Mucosa of rectum (tissue), 2 donors: Measurements from ENCODE around the gene NGEF.

ENCODE experiments used
- H3K27ac ChIP-seq, 2 donors: one replicate each; pipeline ENCODE4 v1.7.0; 2013; ENCODE audit warnings: inconsistent platforms in 2 of 2, low read depth in 2 of 2, low read length in 2 of 2
- H3K27me3 ChIP-seq, 2 donors: one replicate each; pipeline ENCODE4 v1.7.0; 2013; ENCODE audit warnings: low read length in 2 of 2; ENCODE audit not compliant: control insufficient read depth in 2 of 2, insufficient read depth in 2 of 2
- H3K36me3 ChIP-seq, 2 donors: one replicate each; pipeline ENCODE4 v1.7.0; 2013; ENCODE audit warnings: low read length in 2 of 2; ENCODE audit not compliant: control insufficient read depth in 2 of 2, insufficient read depth in 2 of 2
- H3K4me1 ChIP-seq, 2 donors: one replicate each; pipeline ENCODE4 v1.7.0; 2013; ENCODE audit warnings: low read length in 2 of 2, mild to moderate bottlenecking in 1 of 2; ENCODE audit not compliant: control insufficient read depth in 2 of 2, insufficient read depth in 2 of 2
- H3K4me3 ChIP-seq, 2 donors: one replicate each; pipeline ENCODE4 v1.7.0; 2013; ENCODE audit warnings: low read length in 2 of 2
- H3K9ac ChIP-seq, 2 donors: one replicate each; pipeline ENCODE4 v1.7.0; 2013; ENCODE audit warnings: low read length in 2 of 2, low read depth in 1 of 2, mild to moderate bottlenecking in 1 of 2
- H3K9me3 ChIP-seq, 2 donors: one replicate each; pipeline ENCODE4 v1.7.0; 2013; ENCODE audit warnings: low read length in 2 of 2; ENCODE audit not compliant: control insufficient read depth in 2 of 2
- donor health status: healthy.
- donor health status: Normal muscosa, but diverticular disease.

NGEF gene, protein sequence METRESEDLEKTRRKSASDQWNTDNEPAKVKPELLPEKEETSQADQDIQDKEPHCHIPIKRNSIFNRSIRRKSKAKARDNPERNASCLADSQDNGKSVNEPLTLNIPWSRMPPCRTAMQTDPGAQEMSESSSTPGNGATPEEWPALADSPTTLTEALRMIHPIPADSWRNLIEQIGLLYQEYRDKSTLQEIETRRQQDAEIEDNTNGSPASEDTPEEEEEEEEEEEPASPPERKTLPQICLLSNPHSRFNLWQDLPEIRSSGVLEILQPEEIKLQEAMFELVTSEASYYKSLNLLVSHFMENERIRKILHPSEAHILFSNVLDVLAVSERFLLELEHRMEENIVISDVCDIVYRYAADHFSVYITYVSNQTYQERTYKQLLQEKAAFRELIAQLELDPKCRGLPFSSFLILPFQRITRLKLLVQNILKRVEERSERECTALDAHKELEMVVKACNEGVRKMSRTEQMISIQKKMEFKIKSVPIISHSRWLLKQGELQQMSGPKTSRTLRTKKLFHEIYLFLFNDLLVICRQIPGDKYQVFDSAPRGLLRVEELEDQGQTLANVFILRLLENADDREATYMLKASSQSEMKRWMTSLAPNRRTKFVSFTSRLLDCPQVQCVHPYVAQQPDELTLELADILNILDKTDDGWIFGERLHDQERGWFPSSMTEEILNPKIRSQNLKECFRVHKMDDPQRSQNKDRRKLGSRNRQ

DNA sequence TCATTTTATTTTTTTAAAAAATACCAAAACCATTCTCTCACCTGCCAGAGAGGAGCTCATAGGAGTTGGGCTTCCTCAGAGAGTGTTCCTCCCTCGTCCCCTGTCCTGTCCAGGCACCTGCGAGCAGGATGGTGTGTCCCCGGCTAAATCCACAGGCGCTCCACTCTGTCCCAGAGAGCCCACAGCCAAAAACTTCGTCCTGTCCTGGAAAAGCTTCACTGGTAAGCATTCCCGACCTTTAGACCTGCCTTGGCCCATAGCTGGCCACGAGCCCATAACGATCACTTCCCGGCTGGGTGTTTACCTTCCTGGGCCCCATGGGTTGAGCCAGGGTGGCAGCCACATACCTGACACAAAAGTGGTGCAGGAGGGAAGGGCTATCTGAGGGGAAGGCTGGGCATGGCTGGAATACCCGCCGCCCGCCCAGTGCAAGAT lies at the start of gene NGEF:
NGEF (minus strand) TSS at position 230 of the 435 bp plus-strand sequence. CDS start 38,366 bp downstream, outside the sequence.
- H3K4me1 ChIP-seq: peaks cover 20 to 39% of the 10 kb centered on the region in 2 donors
- H3K27me3 ChIP-seq: no peaks in the 10 kb centered on the region
- peak within 1 kb of the TSS; percentile 66 to 77 for H3K9ac ChIP-seq
- H3K4me3 ChIP-seq: peak within 1 kb of the TSS; percentile 70 to 81
- no peaks in the 10 kb centered on the region for H3K9me3 ChIP-seq
- no peaks in the 10 kb centered on the region for H3K36me3 ChIP-seq
- peak within 1 kb of the TSS; percentile 86 to 87 for H3K27ac ChIP-seq

- Histone ChIP-seq H3K9me3 (no peaks in the 10 kb centered on the region), H3K4me3 (peak overlapping the region in 1 of 2 donors; percentile 78), H3K27ac (peak overlapping the region; percentile 43 to 86), H3K36me3 (peaks cover 0 to 4% of the 10 kb centered on the region in 2 donors), H3K9ac (peak overlapping the region; percentile 26 to 65), H3K4me1 (peaks cover 22 to 32% of the 10 kb centered on the region in 2 donors), H3K27me3 (no peaks in the 10 kb centered on the region)
Measured at GRCh38 chr2:233062451-233062850, 49.4 kb upstream of the NGEF start.

DNA sequence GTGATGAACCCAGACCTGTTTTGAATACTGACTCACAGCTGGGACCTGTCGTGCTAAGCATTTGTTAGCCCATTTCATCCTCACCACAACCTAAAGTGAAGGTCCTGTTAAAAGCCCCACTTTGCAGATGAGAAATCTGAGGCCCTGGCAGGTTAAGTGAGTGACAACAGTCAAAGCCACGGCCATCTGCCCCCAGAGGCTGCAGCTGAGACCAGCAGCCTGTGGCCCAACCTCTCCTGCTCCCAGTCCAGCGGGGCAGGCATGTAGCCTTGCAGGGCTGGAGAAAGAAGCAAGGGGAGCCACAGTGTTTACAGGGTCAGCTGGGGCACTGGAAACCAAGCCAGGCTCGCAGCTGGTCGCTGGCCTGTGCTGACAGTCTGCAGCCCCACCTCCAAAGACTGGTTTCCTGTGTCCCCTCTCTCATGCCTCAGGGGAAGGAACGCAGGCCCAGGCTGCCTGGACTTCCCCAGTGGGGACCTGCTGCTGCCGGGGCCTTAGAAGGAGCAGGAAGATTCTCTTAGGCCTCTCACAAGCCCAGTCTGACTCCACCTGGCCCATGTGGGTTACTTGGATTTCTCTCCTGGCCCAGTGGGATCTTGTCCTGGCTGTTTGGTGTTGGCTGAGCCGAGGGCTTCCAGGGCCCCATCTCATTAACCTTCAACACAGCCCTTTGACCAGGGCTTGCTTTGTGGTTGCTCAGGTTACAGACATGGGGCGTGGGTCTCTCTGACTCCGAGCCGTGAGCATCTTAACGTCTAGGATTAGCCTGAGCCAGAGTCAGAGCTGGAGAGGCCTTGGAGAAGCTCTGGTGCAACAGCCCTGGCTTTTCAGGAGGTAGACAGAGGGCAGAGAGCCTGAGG lies 48.8 kb upstream of the NGEF start:
- H3K27me3 ChIP-seq: no peaks in the 10 kb centered on the region
- H3K4me3 ChIP-seq: peak overlapping the region; percentile 62 to 78
- peak overlapping the region; percentile 43 to 86 for H3K27ac ChIP-seq
- H3K4me1 ChIP-seq: peaks cover 22 to 32% of the 10 kb centered on the region in 2 donors
- H3K9ac ChIP-seq: peak overlapping the region; percentile 60 to 65
- H3K36me3 ChIP-seq: peaks cover 0 to 4% of the 10 kb centered on the region in 2 donors
- no peaks in the 10 kb centered on the region for H3K9me3 ChIP-seq

DNA sequence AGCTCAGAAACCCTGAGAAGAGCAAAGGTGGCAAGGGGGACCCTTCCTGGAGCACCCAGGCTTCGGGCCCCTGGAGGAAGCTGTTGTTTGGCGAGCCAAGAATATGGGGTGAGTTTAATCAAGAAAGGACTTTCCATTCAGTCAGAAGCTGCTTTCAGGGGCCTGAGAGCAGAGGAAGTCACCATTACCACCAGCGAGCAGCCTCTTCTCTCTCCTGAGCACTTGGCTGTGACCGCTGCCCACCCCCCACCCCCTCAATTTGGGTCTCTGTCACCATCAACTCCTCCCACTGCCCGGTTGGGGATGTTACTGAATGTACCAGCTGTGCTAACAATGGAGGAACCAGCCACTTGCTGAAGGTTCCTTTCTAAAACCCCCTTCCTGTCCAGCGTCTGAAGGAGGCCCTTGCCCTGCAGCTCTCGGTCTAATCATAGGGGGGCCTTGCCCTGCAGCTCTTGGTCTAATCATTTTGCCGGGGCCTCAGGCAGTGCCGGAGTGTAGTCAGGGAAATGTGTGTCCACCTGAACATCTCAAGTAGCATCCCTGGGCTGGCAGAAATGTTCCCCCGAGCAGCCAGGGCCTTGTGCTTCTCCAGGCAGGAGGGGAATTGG lies 48.0 kb upstream of the NGEF start:
- Histone ChIP-seq H3K4me3 (peak overlapping the region; percentile 62 to 78), H3K27me3 (no peaks in the 10 kb centered on the region), H3K27ac (peak overlapping the region; percentile 64 to 86), H3K4me1 (peaks cover 22 to 32% of the 10 kb centered on the region in 2 donors), H3K36me3 (peaks cover 0 to 1% of the 10 kb centered on the region in 2 donors), H3K9ac (peak overlapping the region; percentile 60 to 70), H3K9me3 (no peaks in the 10 kb centered on the region)

DNA sequence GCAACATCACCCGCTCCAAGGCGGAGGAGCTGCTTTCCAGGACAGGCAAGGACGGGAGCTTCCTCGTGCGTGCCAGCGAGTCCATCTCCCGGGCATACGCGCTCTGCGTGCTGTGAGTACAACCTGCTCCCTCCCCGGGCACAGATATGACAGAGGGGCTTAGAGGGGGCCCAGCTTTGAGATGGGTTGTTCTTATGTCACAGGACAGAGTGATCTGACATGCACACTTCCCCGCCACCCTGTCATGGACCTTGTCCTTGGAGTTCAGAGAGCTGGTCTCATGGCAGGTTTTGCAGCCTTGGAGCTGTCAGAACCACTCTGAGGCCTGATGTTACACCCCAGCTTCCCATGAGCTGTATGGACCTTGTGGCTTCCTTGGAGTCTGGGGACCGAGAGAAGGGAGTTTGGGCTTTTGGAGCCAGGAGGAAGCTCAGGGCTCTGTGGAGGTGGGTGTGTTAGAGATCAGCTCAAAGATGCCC lies 47.5 kb upstream of the NGEF start:
- peak overlapping the region; percentile 60 to 70 for H3K9ac ChIP-seq
- H3K4me3 ChIP-seq: peak overlapping the region; percentile 62 to 78
- H3K4me1 ChIP-seq: peaks cover 22 to 32% of the 10 kb centered on the region in 2 donors
- no peaks in the 10 kb centered on the region for H3K9me3 ChIP-seq
- no peaks in the 10 kb centered on the region for H3K27me3 ChIP-seq
- H3K36me3 ChIP-seq: no peaks in the 10 kb centered on the region
- peak overlapping the region; percentile 64 to 86 for H3K27ac ChIP-seq

GRCh38 chr2:233059797-233060500 lies 46.9 kb upstream of the NGEF start, which contains the start of gene INPP5D:
Gene INPP5D, plus strand, starts transcription at chr2:233060342. Its CDS starts 137 bp downstream, at chr2:233060479.
- peak within 1 kb of the TSS; percentile 62 to 78 for H3K4me3 ChIP-seq
- peak within 1 kb of the TSS; percentile 60 to 70 for H3K9ac ChIP-seq
- peaks cover 22 to 32% of the 10 kb centered on the region in 2 donors for H3K4me1 ChIP-seq
- no peaks in the 10 kb centered on the region for H3K27me3 ChIP-seq
- peak within 1 kb of the TSS; percentile 64 to 86 for H3K27ac ChIP-seq
- H3K36me3 ChIP-seq: no peaks in the 10 kb centered on the region
- no peaks in the 10 kb centered on the region for H3K9me3 ChIP-seq

DNA sequence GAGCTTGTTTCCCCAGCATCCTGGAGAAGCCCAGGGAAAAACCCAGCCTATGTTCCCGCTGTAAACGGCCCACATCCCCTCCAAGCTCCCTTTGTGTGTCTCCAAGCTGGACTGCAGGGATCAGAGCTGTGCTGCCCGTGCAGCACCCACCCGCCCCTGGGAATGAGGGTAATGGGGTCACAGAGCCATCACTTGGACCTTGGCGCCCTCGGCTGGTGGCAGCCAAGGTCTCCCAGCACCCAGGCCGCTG lies 46.4 kb upstream of the NGEF start:
- Histone ChIP-seq H3K9ac (no peak overlapping the region), H3K27me3 (peaks cover 0 to 1% of the 10 kb centered on the region in 2 donors), H3K4me1 (peaks cover 20 to 28% of the 10 kb centered on the region in 2 donors), H3K9me3 (no peaks in the 10 kb centered on the region), H3K27ac (peak overlapping the region; percentile 64 to 86), H3K4me3 (peak overlapping the region in 1 of 2 donors; percentile 62), H3K36me3 (no peaks in the 10 kb centered on the region)

GRCh38 chr2:233058717-233059546 lies 45.9 kb upstream of the NGEF start:
- Histone ChIP-seq H3K36me3 (no peaks in the 10 kb centered on the region), H3K9me3 (no peaks in the 10 kb centered on the region), H3K4me1 (peaks cover 18 to 27% of the 10 kb centered on the region in 2 donors), H3K9ac (no peak overlapping the region), H3K4me3 (no peak overlapping the region), H3K27me3 (peaks cover 0 to 4% of the 10 kb centered on the region in 2 donors), H3K27ac (peak overlapping the region in 1 of 2 donors; percentile 86)
